SK-N-SH treated with all-trans-retinoic acid at 6 μM for 48 hours (cell line): ENCODE results near the gene TOMM20.

Source experiments
- PPARA ChIP-seq: fragments of 250-450 bp; sonication (Bioruptor Pico); IDR thresholded peaks from 2 replicates; pipeline ENCODE4 v1.5.0; 2020; ENCODE audit warnings: mild to moderate bottlenecking, borderline replicate concordance
- TF ChIP-seq, protein P1 (sequence below): fragments of 250-450 bp; sonication (Bioruptor Pico); IDR thresholded peaks from 2 replicates; pipeline ENCODE4 v1.5.1; 2020; ENCODE audit warnings: low read depth, mild to moderate bottlenecking, moderate library complexity

DNA sequence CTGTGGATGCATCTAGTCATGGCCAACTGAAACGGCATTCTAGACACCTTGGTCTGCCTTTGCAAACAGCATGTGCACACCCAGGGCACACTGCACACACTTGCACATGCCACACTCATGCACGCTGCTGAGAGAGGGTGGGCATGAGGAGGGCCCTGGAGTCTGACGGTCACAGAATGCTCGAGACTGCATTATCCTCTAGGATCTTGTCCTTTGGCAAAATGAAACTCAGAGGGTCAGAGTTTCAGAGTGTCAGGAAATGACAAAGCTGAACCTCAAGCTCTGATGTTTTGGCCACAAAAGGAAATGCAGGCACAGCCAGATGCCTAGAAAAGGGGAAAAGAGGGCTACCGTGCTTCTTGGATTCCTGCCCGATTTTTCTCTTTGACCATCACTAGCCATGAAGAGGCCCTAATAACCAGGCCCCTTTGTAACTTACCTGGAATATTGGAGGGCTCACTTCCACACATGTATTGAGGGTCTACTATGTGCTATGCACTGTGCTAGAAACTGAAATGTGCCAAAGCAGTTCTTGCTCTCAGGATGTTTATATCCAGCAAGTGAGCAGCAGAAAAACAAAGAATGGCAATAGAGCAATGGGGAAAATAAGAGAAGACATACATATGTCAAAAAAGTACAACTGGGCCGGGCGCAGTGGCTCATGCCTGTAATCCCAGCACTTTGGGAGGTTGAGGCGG is 65.4 kb downstream of the TOMM20 start:
- TF ChIP-seq, protein P1, sequence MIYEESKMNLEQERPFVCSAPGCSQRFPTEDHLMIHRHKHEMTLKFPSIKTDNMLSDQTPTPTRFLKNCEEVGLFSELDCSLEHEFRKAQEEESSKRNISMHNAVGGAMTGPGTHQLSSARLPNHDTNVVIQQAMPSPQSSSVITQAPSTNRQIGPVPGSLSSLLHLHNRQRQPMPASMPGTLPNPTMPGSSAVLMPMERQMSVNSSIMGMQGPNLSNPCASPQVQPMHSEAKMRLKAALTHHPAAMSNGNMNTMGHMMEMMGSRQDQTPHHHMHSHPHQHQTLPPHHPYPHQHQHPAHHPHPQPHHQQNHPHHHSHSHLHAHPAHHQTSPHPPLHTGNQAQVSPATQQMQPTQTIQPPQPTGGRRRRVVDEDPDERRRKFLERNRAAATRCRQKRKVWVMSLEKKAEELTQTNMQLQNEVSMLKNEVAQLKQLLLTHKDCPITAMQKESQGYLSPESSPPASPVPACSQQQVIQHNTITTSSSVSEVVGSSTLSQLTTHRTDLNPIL = no peak
- TF ChIP-seq PPARA = no peak
